Left cardiac atrium (tissue), 4 donors: ENCODE measurements around the gene SLC30A1. TPM values are rescaled to one million over a fixed set of nuclear protein-coding genes. Genes with fewer than 3 reads are reported as not detected.

Source experiments
- ATAC-seq, 2 donors: fragments of 200-7000 bp; cut with Tn5 transposase; one replicate each; pipeline ENCODE4 v1.9.1; 2020; ENCODE audit warnings: mild to moderate bottlenecking in 2 of 2, moderate library complexity in 2 of 2
- DNase-seq: peaks from one replicate; pipeline ENCODE4 v3.0.0-alpha.2; 2020
- intact Hi-C, 2 donors: fragments of 100-400 bp; cut with DNase I; formaldehyde crosslinking; loops; one replicate each; pipeline versions ENCODE4 v1.14.1 to v1.15.1; 2022 to 2023
- total RNA-seq, 2 donors: library from RNA; stranded (reverse); fragmentation: NEBNext Ultra II Directional; extraction: Animal tissue kit (Norgen Biotek cat#: 25700); gene quantifications; one replicate each; pipeline ENCODE4 v1.2.1, GENCODE V29; 2021
- donor health status: DM: no; HTN: yes; CAD: no.
- donor health status: DM: no; HTN: yes; CAD: no; lungs with severe emphysema.
- donor health status: DM: yes; HTN: yes; CAD: no.
- donor health status: Dilated cardiomyopathy.

SLC30A1 gene
- total RNA-seq, 2 donors from 2014 or later, result 11.0 to 13.9 TPM

GRCh38 chr1:211534545-211535291, 44.2 kb downstream of the SLC30A1 start:
- no peak for DNase-seq
- ATAC-seq, result no peak
- intact Hi-C loops, result no loop called here

GRCh38 chr1:211532088-211532444, 46.9 kb downstream of the SLC30A1 start:
- ATAC-seq (peak in 1 of 2 donors; percentile 50), DNase-seq (no peak)
- intact Hi-C loops, result no loop called here

- intact Hi-C loops, result no loop called here
- ATAC-seq, result no peak
- DNase-seq, result no peak
Measured at GRCh38 chr1:211531194-211532087, 47.5 kb downstream of the SLC30A1 start.

- intact Hi-C loops, result no loop called here
- no peak for DNase-seq
- ATAC-seq, result no peak
Measured at GRCh38 chr1:211530102-211530501, 48.9 kb downstream of the SLC30A1 start.

- intact Hi-C loops, result no loop called here
- DNase-seq (no peak), ATAC-seq (peak; percentile 45 to 47)
Measured at GRCh38 chr1:211529453-211529852, 49.5 kb downstream of the SLC30A1 start.

- DNase-seq (no peak), ATAC-seq (no peak)
- intact Hi-C loops, result no loop called here
Measured at GRCh38 chr1:211529011-211529410, 50.0 kb downstream of the SLC30A1 start.

GRCh38 chr1:211527888-211528287, 51.1 kb downstream of the SLC30A1 start:
- intact Hi-C loops, result no loop called here
- ATAC-seq (no peak), DNase-seq (no peak)

- ATAC-seq, result no peak
- no peak for DNase-seq
- intact Hi-C loops, result no loop called here
Measured at GRCh38 chr1:211527006-211527405, 52.0 kb downstream of the SLC30A1 start.

- no peak for ATAC-seq
- intact Hi-C loops, result no loop called here
Measured at GRCh38 chr1:211526101-211526500, 52.9 kb downstream of the SLC30A1 start.

GRCh38 chr1:211525101-211525676, 53.8 kb downstream of the SLC30A1 start:
- DNase-seq (no peak), ATAC-seq (no peak)
- intact Hi-C loops, result no loop called here

More at GRCh38 chr1:211526101-211526500, 52.9 kb downstream of the SLC30A1 start:
- no peak for DNase-seq

- intact Hi-C loops, result no loop called here
- no peak for DNase-seq
- ATAC-seq, result no peak
Measured at GRCh38 chr1:211524521-211524920, 54.4 kb downstream of the SLC30A1 start.

- DNase-seq, result no peak
- ATAC-seq, result no peak
- intact Hi-C loops, result no loop called here
Measured at GRCh38 chr1:211522804-211523203, 56.2 kb downstream of the SLC30A1 start.

Other genes starting within 250 kb of the SLC30A1 start
- not detected for gene RD3, start 87.0 kb downstream of the SLC30A1 start, total RNA-seq
- gene NEK2, start 96.5 kb upstream of the SLC30A1 start, total RNA-seq, result under 1 TPM; 0.18 to 0.68 TPM